Amniotic epithelial cell (primary cell): ENCODE data around the gene NOTCH1.
A peak's percentile ranks its signal among the peaks of the same experiment; 100 is the strongest.
"Not testable (repeated sequence)": the region's sequence is repeated elsewhere in the genome, so short reads cannot be mapped to it uniquely, and the experiment has no call there.

Source experiments
- DNase-seq: peaks from one replicate; pipeline ENCODE4 v3.0.0-alpha.2; 2010; ENCODE audit warnings: low read depth

The NOTCH1 gene

GRCh38 chr9:136578915-136579649 lies 33.2 kb upstream of the NOTCH1 start:
- DNase-seq = no peak

GRCh38 chr9:136578626-136578914 lies 32.7 kb upstream of the NOTCH1 start:
- DNase-seq = no peak

GRCh38 chr9:136577941-136578625 lies 32.2 kb upstream of the NOTCH1 start:
- no peak for DNase-seq

GRCh38 chr9:136576269-136576626 lies 30.4 kb upstream of the NOTCH1 start:
- no peak for DNase-seq

- DNase-seq = no peak
Measured at GRCh38 chr9:136575626-136576268, 29.9 kb upstream of the NOTCH1 start.

GRCh38 chr9:136574606-136575005 lies 28.8 kb upstream of the NOTCH1 start:
- DNase-seq = not testable (repeated sequence)

GRCh38 chr9:136572828-136573625 lies 27.2 kb upstream of the NOTCH1 start:
- DNase-seq = no peak

- DNase-seq = peak; percentile 63
Measured at GRCh38 chr9:136572003-136572827, 26.4 kb upstream of the NOTCH1 start.

- DNase-seq = no peak
Measured at GRCh38 chr9:136571531-136571930, 25.7 kb upstream of the NOTCH1 start.

- DNase-seq = peak; percentile 43
Measured at GRCh38 chr9:136570916-136571315, 25.1 kb upstream of the NOTCH1 start.

GRCh38 chr9:136570191-136570845 lies 24.5 kb upstream of the NOTCH1 start:
- no peak for DNase-seq

GRCh38 chr9:136569526-136570148 lies 23.8 kb upstream of the NOTCH1 start:
- no peak for DNase-seq

GRCh38 chr9:136568288-136569081 lies 22.6 kb upstream of the NOTCH1 start:
- DNase-seq = no peak

- DNase-seq = peak; percentile 80
Measured at GRCh38 chr9:136567651-136568287, 21.9 kb upstream of the NOTCH1 start.

GRCh38 chr9:136566901-136567300 lies 21.1 kb upstream of the NOTCH1 start:
- no peak for DNase-seq

GRCh38 chr9:136566553-136566895 lies 20.7 kb upstream of the NOTCH1 start:
- no peak for DNase-seq

GRCh38 chr9:136565715-136566552 lies 20.1 kb upstream of the NOTCH1 start:
- DNase-seq = no peak

GRCh38 chr9:136565086-136565714 lies 19.4 kb upstream of the NOTCH1 start:
- peak; percentile 94 for DNase-seq
